GM21576 (cell line): ENCODE results near the gene GRM7.
A peak's percentile ranks its signal among the peaks of the same experiment; 100 is the strongest.

Source experiments
- ATAC-seq: cut with Tn5 transposase; IDR thresholded peaks from one replicate; pipeline ENCODE4 v1.9.1; 2021; ENCODE audit warnings: mild to moderate bottlenecking, moderate library complexity; ENCODE audit not compliant: unreplicated experiment

GRM7 gene

GRCh38 chr3:7144697-7145308 is 283.9 kb downstream of the GRM7 start:
- no peak for ATAC-seq

DNA sequence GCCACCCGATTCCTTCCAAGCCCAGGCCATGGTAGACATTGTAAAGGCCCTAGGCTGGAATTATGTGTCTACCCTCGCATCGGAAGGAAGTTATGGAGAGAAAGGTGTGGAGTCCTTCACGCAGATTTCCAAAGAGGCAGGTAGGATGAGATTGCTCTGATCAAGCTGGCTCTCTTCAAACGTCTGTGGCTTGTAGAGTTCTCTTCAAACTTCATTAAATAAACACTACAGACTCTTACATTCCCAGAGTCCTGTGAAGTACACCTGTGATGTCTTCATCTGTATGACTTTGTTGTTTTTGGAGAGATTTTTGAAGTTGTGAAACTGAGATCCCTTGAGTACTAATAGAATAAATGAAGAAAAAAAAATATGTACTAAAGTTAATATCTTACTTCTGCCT is 285.6 kb downstream of the GRM7 start:
- ATAC-seq: no peak

DNA sequence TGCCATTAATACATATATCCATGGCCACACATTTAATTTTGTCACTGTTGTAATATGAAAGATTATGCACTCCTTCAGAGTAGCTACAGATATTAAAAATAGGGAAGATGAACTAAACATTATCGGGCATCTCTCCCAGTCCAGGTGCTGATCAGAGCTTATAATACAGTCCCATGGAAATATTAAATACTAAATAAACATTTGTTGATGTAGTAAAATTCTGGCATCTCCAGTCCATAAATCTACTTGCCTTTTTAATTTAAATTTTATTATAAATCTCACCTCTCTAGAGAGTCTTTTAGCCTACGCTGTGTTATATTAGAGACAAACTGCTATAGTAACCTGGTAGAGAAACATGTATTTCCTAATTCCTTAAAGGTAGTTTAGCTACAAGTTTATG is 297.6 kb downstream of the GRM7 start:
- ATAC-seq: no peak

GRCh38 chr3:7160689-7161088 is 299.8 kb downstream of the GRM7 start:
- ATAC-seq: no peak

DNA sequence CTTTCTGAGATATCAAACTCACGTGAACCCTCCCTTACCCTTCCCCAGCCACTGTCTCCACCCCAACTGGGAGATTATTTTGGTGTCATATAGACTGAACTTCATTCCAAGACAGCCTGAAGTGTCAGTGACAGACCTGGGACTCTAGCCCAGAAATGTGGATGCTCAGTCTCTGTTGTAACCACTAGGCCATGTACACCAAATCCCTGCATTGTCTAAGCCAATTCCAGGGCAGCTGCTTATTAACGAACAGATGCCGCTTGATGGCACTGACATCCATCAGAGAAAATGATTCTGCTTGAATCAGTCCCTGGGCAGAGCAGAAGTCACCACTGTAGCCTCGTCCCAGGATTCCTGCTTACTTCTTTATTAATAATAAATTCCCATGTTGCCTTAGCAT is 305.5 kb downstream of the GRM7 start:
- no peak for ATAC-seq

DNA sequence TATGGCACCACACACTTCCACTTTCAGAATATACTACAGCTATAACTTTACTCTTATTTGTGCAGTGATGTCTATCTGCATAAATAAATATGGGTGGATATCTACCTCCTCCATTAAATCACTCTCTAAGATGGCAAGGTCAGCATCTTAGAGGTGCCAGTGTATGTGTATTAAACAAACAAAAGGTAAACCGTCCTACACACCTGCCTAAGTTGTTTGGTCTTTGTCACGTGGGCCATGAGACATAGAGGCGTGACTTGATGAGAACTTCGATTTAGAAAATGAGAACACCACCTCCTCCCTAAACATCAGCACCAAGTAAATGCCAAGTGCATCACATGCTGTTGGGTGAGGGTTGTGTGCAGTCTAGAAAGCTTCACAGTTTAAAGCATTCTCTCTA is 310.6 kb downstream of the GRM7 start:
- ATAC-seq: no peak

- no peak for ATAC-seq
These were observed 312.1 kb downstream of the GRM7 start for GRCh38 chr3:7172996-7173395.

- no peak for ATAC-seq
These were observed 327.6 kb downstream of the GRM7 start for GRCh38 chr3:7188551-7188950.

DNA sequence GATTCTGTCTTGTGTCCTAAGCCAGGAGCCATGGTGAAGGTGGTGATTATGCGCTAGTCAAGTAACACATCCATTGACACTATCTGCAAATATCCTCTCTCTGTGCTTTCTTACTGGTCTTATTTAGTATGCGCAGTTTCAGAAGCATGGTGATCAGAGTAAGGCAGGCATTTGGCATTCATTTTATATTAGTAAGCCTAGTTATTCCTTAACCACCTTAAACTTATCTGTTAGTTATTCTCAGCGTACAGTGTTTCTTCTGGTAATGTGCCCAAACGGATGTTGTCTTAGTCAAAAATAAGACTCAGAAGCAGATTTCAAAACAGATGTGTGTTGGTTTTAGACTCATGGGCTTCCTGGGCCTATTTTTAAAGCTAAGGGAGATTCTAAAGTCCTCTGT is 329.2 kb downstream of the GRM7 start:
- no peak for ATAC-seq

DNA sequence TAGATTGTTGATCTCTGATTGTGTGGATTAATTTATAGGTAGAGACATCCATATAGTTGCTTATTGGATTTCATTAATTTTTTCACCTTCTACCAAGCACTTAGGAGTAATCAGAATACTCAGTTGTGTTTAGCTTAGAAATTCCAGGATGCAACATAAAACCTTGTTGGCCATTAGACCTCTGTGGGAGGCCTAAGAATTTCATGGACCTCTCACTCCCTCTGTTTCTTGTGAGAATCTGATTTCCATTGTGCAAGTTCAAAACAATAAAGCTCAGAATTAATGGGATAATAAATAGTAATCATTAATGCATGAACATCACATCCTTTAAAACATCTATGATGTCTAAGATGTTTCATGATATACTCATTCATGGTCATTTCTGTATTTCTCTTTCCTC is 332.4 kb downstream of the GRM7 start:
- ATAC-seq: no peak

DNA sequence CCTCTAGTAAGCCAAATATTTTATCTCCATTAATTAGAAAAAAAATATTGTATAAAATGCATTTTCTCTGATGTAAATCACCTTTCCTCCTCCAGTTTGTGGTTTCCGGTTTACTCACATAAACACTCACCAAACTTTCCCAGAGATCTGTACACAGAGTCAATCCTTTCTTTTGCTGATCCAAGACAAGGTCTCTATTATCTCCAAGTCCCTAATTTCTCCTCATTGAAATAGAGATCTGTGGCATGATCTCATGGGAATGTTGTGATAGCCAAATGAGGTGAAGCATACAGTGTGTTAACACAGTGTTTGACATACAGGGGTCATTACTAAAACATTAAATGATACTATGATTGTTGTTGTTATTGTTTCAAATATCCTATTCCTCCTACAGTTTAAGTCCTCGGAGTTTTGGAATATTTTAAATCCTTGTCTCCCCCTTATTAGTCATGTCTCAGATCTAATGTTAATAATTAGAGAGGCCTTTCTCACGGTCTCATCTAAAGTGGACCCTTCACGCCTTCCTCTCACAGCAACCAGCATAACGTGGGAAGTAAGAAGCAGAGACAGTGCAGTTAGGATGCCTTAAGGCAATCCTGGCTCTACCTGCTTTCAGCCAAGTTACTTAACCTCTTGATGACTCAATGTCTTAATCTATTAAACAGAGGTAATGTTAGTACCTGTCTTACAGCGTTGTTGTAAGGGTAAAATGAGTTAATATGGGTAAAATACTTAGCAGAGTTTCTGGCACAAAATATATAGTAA is 333.3 kb downstream of the GRM7 start:
- ATAC-seq: no peak

DNA sequence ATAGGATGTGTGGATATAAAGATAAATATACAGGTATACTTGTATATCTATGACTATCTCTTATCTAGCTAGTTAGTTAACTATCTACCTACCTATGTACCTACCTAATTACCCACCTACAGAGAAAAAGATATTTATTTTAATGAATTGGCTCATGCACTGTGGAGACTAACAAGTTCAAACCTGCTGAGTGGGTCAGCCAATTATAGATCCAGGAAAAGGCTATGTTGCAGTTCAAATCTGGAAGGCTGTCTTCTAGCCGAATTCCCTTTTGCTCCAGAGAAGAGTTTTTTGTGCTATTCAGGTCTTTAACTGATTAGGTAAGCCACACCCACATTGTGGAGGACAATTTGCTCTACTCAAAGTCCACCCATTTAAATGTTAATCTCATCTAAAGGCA is 335.0 kb downstream of the GRM7 start:
- no peak for ATAC-seq

DNA sequence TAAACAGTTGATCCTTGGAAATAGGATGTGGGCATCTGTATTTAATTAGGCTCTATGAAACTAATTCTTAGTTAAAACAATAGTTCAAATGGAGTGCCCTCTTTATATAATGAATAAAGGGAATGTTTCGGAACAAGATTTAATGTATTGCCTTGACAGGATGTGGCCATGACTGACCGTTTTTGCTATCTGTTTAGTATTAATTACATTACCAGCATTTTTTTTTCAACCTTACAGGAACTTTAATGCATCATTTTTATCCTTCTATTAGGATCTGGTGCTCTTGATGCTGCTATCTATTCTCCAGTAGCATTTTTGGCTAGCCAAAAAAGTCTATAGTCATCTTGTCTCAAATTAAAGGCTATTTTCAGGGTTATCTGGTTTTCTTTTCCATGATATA is 340.9 kb downstream of the GRM7 start:
- no peak for ATAC-seq

DNA sequence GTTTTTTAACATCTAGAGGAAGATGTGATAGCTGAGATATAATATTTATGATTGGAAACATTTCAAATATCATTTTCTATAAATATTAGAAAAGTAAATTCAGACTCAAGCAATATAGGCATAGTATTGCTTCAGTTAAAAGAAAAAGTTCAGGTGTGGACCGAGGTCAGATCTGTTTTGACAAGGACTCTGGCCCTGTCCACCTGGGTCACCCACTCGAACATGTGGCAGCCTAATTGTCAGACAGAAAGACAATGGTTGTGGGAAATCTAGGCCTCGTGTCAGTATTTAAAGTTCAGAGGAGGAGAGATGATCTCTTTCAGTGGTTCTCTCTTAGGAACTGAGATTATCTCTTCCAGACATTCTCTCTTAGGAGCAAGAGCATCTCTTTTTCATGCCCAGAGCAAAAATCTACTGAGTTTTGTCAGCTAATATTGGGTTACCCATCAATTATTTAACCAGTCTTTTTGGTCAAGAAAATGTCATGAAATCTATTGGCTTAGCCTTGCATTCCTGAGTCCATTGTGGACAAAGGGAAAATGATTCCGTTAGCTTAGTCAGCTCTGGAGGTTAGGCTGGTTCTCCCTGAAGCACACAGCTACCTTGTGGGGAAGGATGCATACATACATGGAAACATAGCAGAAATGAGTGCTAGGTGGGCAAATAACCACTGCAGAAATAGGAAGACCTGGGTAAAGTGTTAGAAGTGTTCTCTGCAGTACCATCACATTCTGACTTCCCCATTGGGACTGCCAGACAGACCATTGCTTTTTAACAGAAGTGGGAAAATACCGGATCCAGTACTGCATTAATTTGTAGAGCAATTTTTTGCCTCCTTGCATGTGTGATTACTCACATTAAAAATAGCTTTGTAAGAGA is 343.3 kb downstream of the GRM7 start:
- peak; percentile 27 for ATAC-seq

DNA sequence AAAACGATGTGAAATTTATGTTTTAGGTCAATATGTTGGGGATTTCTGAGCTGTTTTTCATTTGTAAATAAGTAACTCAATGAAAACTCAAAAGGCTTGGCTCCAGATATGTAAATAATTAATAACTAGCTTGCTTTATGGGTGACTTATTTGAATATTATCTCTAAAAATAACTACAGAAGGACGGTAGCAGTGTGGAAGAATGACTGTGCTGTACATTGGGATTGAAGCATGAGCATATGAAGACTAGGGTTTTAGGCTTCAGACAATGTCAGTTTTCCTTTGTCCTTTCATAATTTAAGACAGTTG is 343.9 kb downstream of the GRM7 start:
- peak; percentile 36 for ATAC-seq

- peak; percentile 20 for ATAC-seq
These were observed 344.6 kb downstream of the GRM7 start for GRCh38 chr3:7205535-7205934.

DNA sequence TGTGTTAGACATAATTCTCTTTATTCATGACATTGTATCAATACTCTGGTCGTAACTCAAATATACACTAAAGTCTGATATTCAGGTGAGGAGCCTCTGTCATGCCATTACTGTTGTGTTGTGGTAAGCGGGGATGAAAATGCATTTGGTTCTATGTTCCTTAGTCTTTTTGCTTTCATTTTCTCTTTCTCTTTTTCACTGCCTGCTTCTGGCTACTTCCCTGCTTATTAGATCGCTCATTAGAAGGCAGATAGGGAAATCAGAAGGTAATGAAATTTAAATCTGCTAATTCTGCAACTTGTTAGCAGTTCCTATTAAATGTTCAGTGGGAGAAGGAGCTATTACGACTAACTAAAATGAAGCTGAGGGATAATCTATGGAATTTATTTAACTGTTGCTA is 345.0 kb downstream of the GRM7 start:
- peak; percentile 61 for ATAC-seq

DNA sequence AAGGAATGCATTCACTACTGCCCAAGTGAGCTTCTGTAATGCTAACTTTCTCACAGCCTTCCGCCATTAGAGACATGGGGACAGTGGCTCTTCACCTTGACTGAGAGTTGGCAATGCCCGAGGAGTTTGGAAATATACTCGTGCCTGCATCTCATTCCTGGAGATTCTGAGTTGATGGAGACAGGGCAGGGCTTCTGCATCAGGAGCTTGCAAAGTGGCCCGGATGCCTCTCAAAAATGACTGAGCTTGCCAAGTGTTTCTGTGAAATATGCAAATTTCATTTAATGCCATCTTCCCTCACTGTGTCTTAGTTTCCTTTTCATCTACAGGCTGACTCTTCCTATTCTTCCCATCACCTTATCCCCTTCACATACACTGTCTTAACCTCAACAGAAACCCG is 346.2 kb downstream of the GRM7 start:
- no peak for ATAC-seq

- no peak for ATAC-seq
These were observed 347.0 kb downstream of the GRM7 start for GRCh38 chr3:7207928-7208327.

DNA sequence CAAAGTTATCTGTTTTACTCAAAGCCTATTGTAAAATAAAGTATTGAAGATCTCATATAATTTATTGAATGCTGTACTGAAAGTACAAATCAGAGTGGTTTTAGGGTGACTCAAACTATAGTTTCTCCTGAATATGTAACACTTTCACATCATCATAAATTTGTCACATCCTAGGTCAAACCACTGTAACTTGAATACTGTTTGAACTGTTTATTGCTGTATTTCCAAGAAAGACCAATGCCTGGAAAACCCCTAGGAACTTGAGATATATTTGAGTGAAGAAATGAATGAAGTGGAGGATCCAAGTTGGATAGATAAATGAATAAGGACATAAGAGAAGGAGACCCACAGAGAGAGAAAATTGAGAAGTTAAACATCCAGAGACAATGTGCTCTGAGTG is 348.2 kb downstream of the GRM7 start:
- ATAC-seq: no peak

- no peak for ATAC-seq
These were observed 350.8 kb downstream of the GRM7 start for GRCh38 chr3:7211740-7212139.

DNA sequence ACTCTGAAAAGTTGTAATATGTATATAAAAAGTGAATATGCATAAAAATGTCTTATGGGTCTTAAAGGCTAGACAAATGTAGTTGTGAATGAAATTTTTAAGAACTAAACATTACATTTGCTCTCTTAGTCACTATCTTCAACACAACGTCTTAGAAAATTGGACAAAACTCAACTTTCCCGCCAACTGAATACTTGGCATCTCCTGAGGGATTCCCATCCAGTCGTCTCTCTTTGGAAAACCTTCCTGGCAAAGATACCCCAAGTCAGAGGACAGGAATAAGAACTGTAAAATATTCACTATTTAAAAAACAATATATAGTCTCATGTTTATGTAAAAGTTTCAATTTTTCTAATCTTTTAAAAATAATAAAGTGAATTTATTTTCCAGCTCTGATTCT is 354.8 kb downstream of the GRM7 start:
- ATAC-seq: no peak
